Muscle layer of duodenum (tissue), 2 donors: ENCODE results near the gene PCDHGC4.

Source experiments
- H3K27ac ChIP-seq: one replicate; pipeline ENCODE4 v1.7.0; 2013; ENCODE audit warnings: mild to moderate bottlenecking, low read length
- H3K27me3 ChIP-seq: one replicate; pipeline ENCODE4 v1.7.0; 2013; ENCODE audit warnings: low read depth, mild to moderate bottlenecking, control low read depth, low read length
- H3K36me3 ChIP-seq, 2 donors: one replicate each; pipeline ENCODE4 v1.7.0; 2013; ENCODE audit warnings: low read length in 2 of 2, control low read depth in 1 of 2, mild to moderate bottlenecking in 1 of 2; ENCODE audit not compliant: insufficient read depth in 2 of 2, control insufficient read depth in 1 of 2
- H3K4me1 ChIP-seq, 2 donors: one replicate each; pipeline ENCODE4 v1.7.0; 2013; ENCODE audit warnings: low read length in 2 of 2, mild to moderate bottlenecking in 2 of 2, control low read depth in 1 of 2, moderate library complexity in 1 of 2; ENCODE audit not compliant: insufficient read depth in 2 of 2, control insufficient read depth in 1 of 2
- H3K4me3 ChIP-seq, 2 donors: one replicate each; pipeline ENCODE4 v1.7.0; 2013; ENCODE audit warnings: low read length in 2 of 2, low read depth in 1 of 2, mild to moderate bottlenecking in 1 of 2
- H3K9me3 ChIP-seq, 2 donors: one replicate each; pipeline ENCODE4 v1.7.0; 2013; ENCODE audit warnings: low read length in 2 of 2, control low read depth in 1 of 2, mild to moderate bottlenecking in 1 of 2; ENCODE audit not compliant: control insufficient read depth in 1 of 2
- donor health status: healthy.

The PCDHGC4 gene

DNA sequence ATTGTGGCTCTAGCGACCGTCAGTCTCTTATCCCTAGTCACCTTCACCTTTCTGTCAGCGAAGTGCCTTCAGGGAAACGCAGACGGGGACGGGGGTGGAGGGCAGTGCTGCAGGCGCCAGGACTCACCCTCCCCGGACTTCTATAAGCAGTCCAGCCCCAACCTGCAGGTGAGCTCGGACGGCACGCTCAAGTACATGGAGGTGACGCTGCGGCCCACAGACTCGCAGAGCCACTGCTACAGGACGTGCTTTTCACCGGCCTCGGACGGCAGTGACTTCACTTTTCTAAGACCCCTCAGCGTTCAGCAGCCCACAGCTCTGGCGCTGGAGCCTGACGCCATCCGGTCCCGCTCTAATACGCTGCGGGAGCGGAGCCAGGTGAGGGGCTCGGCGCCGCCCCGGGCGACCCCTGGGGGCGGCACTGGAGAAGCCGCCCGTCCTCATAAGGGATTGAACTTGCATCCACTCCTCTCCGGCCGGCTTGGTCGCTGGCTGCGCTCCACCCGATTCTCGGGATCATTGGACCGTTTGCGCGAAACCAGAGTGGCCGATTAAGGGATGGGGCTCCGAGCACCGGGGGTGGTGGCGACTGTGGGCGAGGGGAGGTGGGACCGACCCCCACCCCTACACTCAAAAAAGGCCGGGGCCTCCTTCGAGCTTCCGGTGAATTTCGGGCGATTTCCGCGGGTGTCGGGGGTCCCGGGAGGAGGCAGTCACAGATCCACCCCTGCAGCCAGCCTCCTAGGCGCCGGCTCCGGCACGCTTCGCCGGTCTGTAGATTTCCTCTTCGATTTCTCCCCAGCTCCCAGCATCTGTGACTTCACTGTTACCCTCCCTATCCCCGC lies 6.7 kb downstream of the PCDHGC4 start:
- no peak overlapping the region for H3K4me3 ChIP-seq
- H3K4me1 ChIP-seq, result peaks cover 3 to 36% of the 10 kb centered on the region in 2 donors
- no peaks in the 10 kb centered on the region for H3K27me3 ChIP-seq
- no peak overlapping the region for H3K27ac ChIP-seq
- no peaks in the 10 kb centered on the region for H3K9me3 ChIP-seq
- H3K36me3 ChIP-seq, result peaks cover 14 to 29% of the 10 kb centered on the region in 2 donors

DNA sequence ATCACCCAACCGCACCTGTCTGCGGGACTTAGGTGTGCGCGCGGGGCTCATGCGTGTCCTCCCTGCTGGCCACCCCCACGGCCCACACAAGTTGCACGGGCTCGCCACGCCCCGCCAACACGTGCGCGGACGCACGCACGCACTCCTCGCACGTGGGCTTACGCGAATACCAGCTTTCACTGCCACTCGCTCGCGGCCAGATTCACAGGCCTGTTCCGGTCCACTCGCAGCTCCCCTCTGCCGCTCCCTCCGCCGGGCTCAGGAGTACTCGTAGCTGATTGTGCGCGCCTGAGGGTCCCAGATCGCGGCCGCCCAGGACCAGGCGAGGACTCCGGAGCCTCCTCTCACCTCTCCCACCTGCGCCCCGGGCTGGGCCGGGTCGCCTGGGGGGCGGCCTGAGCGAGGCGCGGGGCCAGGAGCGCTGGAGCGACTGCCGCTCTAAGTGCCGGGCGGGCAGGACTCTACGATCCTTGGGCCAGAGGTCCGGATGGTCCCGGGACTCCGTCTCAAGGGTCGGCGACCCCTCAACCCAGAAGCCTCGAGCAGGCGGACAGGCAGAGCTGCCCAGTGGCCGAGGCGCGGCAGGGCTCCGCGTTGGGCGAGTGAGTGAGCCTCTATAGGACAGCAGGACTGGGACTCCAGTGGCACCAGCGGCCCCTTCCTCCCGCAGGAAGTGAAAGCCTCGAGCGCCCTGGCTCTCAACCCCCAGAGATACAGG lies 7.5 kb downstream of the PCDHGC4 start:
- no peaks in the 10 kb centered on the region for H3K27me3 ChIP-seq
- no peak overlapping the region for H3K4me3 ChIP-seq
- H3K27ac ChIP-seq, result no peak overlapping the region
- H3K36me3 ChIP-seq, result peaks cover 18 to 29% of the 10 kb centered on the region in 2 donors
- H3K4me1 ChIP-seq, result peaks cover 3 to 36% of the 10 kb centered on the region in 2 donors
- no peaks in the 10 kb centered on the region for H3K9me3 ChIP-seq

DNA sequence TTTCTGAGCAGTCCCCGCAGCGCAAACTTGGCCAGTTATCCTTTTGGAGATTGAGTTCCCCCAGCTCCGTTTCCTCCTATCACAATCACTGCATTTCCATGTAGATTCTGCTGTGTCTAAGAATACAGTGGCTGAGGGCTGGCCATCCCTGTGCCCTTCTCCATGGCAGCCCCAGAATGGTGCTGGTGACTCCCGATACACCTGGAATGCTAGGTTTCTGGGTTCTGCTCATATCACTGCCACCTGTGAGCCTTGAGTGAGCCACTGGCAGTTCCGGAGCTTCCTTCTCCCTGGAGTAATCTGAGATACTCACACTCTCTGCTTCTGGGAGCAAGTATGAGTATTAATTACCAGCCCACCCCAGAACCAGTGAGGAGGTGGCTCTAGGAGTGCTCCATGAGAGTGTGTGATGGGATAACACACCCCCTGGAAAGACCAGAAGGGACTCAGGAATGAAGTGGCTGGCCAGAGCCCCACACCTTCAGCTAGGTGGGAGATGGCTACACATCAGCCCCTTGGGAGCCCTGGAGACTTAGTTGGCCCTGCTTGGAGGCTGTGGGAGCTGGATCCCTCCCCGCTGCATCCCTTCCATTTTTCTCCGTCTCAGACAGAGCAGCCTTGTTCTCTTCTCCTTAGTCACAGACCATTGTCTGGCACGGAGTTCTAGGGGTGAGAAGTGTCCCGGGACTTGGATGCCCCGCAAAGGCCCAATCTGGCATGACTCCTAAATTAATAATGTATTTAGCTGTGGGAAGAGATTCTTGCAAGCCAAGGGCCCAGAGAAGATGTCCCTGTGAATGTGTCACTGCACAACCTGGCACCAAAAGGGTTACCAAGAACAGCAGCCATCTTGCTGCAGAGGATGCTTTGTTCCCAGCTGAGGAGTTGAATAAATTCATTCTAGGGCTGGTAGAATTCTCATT lies 8.9 kb downstream of the PCDHGC4 start:
- no peaks in the 10 kb centered on the region for H3K27me3 ChIP-seq
- peak overlapping the region in 1 of 2 donors; percentile 21 for H3K4me3 ChIP-seq
- peaks cover 18 to 32% of the 10 kb centered on the region in 2 donors for H3K36me3 ChIP-seq
- H3K9me3 ChIP-seq, result no peaks in the 10 kb centered on the region
- no peak overlapping the region for H3K27ac ChIP-seq
- peaks cover 3 to 35% of the 10 kb centered on the region in 2 donors for H3K4me1 ChIP-seq

DNA sequence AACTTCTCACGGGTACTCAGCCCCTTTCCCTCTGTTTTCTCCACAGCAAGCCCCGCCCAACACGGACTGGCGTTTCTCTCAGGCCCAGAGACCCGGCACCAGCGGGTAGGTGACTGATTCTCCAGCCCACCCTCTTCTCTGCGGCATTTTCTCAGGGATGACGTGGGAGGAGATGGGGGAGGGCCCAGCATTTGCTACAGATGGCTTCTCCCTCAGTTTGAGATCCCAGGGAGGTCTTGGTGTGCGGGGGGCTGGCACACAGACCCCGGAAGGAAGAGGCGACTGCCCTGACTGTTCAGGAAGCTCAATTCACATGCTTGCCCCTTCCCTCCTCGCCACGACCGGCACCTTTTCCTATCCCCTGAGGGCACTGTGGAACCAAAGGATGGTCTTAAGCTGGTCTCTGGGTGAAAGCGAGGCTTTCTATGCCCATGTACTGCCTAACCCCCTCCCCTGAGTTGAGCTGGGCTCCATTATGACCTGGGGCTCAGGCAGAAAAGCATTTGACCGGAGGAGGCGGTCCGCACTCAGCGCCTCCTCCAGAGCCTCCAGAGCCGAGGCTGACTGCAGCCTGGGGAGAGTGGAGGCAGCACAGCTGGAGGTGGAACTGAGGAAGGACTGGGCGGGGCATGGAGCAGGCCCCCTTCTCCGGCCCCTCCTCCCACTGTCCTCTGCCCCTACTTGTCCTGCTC lies 10.1 kb downstream of the PCDHGC4 start:
- Histone ChIP-seq H3K9me3 (no peaks in the 10 kb centered on the region), H3K27ac (no peak overlapping the region), H3K4me1 (peaks cover 3 to 24% of the 10 kb centered on the region in 2 donors), H3K36me3 (peaks cover 16 to 28% of the 10 kb centered on the region in 2 donors), H3K4me3 (peak overlapping the region in 1 of 2 donors; percentile 21), H3K27me3 (no peaks in the 10 kb centered on the region)

DNA sequence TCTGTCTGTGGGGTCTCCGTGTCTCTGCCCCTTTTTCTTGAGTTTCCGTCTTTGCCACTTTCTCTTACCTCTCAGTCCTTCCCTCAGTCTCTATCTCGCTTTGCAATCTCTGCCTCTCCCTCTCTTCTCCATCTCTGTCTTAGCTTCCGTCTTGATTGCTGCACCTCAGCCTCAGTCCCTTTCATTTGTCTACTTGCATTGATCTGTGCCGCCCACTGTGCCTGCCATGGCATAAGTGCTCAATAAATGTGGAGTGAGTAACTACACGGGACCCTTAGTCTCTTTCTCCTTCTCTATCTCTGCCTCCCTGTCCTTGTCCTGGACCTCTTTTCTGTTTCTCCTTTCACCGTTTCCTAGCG lies 10.6 kb downstream of the PCDHGC4 start:
- Histone ChIP-seq H3K4me1 (peaks cover 3 to 23% of the 10 kb centered on the region in 2 donors), H3K4me3 (no peak overlapping the region), H3K27me3 (no peaks in the 10 kb centered on the region), H3K9me3 (no peaks in the 10 kb centered on the region), H3K36me3 (peaks cover 10 to 23% of the 10 kb centered on the region in 2 donors), H3K27ac (no peak overlapping the region)

DNA sequence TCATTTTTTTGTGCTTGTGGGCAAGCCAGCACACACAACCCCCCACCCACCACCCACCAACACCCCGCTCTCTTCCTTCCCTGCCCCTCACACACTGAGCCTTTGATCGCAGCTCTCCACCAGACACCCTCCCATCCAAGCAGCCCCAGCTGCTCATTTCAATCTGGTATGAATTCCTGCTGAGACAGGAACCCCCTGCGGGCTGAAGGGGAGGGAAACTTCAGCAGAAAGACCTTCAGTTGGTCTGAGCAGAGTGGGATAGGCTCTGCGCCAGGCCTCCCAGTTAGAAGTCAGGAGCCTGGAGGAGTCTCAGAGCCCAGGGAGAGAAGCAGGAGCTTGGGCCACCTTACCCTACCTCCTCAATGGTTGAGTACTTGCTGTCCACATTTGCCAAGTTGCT lies 11.2 kb downstream of the PCDHGC4 start:
- Histone ChIP-seq H3K27ac (no peak overlapping the region), H3K27me3 (no peaks in the 10 kb centered on the region), H3K9me3 (no peaks in the 10 kb centered on the region), H3K4me1 (peaks cover 3 to 23% of the 10 kb centered on the region in 2 donors), H3K4me3 (no peak overlapping the region), H3K36me3 (peaks cover 10 to 20% of the 10 kb centered on the region in 2 donors)

DNA sequence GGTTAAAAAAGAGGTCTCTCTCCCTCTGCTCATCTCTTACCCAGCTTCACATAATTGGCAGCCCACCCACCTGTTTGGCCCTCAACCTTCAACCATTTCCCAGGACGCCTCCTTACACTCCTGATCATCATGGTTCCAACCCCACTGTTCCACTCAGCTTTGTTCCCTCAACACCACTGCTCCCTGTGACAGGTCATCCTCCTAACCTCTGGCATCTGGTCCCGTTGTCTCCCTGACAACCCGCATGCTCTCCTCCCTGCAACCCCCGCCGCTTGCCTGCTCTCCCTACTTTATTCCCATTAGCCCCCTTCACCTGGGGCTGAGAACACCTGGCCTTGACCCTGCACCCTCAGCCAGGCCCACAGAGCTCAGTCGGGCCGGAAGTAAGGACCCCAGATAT lies 16.9 kb downstream of the PCDHGC4 start:
- Histone ChIP-seq H3K27me3 (no peaks in the 10 kb centered on the region), H3K36me3 (peaks cover 13 to 17% of the 10 kb centered on the region in 2 donors), H3K4me3 (no peak overlapping the region), H3K9me3 (no peaks in the 10 kb centered on the region), H3K27ac (no peak overlapping the region), H3K4me1 (peaks cover 0 to 1% of the 10 kb centered on the region in 2 donors)

DNA sequence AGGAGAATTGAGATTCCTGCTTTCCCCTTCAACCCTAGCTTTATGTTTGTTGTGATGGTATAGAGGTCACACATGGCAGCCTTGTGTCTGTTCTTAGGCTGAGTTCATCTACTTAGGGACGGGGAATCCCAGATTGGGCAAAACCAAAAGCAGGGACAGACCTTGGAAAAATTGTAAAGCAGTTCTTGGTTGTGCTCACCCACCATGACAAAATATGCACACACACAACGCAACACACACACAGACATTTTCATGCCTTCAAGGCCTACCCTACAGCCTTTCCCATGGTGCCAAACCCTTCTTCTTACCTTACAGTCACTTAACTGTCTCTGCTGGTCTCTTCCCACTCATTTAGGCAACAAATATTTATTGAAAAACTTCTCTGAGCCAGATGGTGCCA lies 18.9 kb downstream of the PCDHGC4 start:
- H3K9me3 ChIP-seq, result no peaks in the 10 kb centered on the region
- H3K36me3 ChIP-seq, result peaks cover 10 to 17% of the 10 kb centered on the region in 2 donors
- H3K4me3 ChIP-seq, result no peak overlapping the region
- peaks cover 0 to 19% of the 10 kb centered on the region in 2 donors for H3K4me1 ChIP-seq
- no peak overlapping the region for H3K27ac ChIP-seq
- no peaks in the 10 kb centered on the region for H3K27me3 ChIP-seq

DNA sequence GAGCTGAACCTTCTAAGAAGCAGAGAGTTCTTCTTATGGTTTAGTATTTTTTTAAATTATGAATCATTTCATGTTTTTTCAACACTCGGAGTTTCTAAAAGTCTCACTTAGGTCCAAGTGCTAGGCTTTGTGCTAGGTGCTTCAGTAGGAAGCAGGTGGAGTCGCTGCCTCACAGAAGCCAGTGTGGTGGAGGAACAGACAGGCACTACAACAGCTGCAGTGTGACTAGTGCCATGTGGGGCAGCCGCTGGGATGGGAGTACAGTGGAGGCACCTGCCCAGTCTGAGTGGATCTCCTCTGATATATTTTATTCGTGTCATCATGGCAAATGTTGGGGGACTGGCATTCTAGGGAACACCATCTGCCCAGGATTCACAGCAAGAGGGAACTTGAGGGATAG lies 19.4 kb downstream of the PCDHGC4 start:
- H3K4me1 ChIP-seq, result peaks cover 0 to 21% of the 10 kb centered on the region in 2 donors
- no peaks in the 10 kb centered on the region for H3K9me3 ChIP-seq
- no peak overlapping the region for H3K27ac ChIP-seq
- peaks cover 10 to 17% of the 10 kb centered on the region in 2 donors for H3K36me3 ChIP-seq
- H3K27me3 ChIP-seq, result no peaks in the 10 kb centered on the region
- H3K4me3 ChIP-seq, result no peak overlapping the region

DNA sequence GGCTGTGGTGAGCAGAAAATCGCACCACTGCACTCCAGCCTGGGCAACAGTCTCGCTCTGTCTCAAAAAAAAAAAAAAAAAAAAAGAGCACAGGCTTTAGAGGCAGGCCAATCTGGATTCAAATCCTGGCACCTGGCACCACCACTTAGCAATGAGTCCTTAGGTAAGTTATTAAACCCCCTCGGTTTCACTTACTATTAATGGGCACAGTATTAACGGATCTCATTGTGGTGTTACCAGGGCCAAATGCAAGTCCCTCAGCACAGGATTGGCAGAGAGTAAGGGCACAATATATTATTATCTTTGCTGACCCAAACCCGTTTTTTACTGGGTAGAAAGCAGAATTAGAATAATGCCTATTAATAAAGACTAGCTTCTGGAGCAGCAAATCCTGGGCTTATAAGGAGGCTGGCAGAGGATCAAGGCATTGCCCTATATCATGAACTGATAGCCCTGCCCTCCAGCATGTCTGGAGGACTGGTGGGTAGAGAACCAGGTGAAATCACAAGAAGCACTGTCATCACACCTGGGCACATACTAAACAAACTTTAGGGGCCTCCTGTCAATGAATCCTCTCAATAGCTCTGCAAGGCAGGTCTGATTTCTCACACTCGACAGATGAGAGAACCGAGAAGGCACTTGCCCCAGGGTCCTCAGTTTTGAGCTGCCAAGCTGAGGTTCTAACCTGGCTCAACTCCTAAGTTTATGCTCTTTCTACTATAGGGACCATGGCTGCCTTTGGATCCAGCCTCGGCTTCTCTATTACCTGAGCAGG lies 21.7 kb downstream of the PCDHGC4 start:
- H3K9me3 ChIP-seq, result no peaks in the 10 kb centered on the region
- no peak overlapping the region for H3K4me3 ChIP-seq
- no peaks in the 10 kb centered on the region for H3K27me3 ChIP-seq
- peak overlapping the region; percentile 51 for H3K27ac ChIP-seq
- H3K36me3 ChIP-seq, result peaks cover 18 to 30% of the 10 kb centered on the region in 2 donors
- H3K4me1 ChIP-seq, result peaks cover 0 to 26% of the 10 kb centered on the region in 2 donors
